Stimulated activated CD4-positive, alpha-beta T cell treated with anti-CD3 and anti-CD28 coated beads, Interleukin-2, amount 100 ng/mL, for 48 hours (primary cell): ENCODE results near the gene ZFYVE1.
"Not testable (repeated sequence)": the region's sequence is repeated elsewhere in the genome, so short reads cannot be mapped to it uniquely, and the experiment has no call there.

Experiments used
- DNase-seq, 2 donors: peaks; one replicate each; pipeline ENCODE4 v3.0.0-alpha.2; 2020

ZFYVE1 gene

DNA sequence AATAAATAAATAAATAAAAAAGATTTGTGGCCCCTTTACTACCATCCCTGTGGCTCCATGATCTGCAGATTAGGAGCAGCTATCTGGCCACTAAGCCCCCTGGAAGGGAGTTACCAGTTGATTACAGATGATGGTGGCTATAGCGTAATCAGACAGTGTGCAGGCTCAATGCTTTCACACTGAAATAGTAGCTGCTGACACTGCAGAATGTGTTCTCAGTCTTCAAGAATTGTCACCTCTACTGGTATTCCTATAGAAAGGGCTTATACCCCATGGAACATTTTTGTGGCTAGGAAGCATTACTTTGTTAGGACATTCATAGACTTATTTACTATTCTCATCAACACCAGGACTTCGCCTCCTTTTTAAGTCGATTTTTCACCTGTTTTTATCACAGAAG is 69.7 kb downstream of the ZFYVE1 start:
- DNase-seq: no peak

DNA sequence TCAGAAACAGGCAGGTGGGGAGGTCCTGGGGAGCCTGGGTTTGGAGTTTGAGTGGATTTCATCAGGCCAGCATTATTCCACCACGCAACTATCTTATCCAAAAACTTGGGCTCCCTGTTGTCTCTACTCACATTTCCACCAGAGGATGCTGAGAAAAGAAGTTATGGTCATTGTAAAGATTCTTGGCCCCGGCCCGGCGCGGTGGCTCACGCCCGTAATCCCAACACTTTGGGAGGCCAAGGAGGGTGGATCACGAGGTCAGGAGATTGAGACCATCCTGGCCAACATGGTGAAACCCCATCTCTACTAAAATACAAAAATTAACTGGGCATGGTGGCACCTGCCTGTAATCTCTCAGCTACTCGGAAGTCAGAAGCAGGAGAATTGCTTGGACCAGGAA is 70.2 kb downstream of the ZFYVE1 start:
- not testable (repeated sequence) for DNase-seq

DNA sequence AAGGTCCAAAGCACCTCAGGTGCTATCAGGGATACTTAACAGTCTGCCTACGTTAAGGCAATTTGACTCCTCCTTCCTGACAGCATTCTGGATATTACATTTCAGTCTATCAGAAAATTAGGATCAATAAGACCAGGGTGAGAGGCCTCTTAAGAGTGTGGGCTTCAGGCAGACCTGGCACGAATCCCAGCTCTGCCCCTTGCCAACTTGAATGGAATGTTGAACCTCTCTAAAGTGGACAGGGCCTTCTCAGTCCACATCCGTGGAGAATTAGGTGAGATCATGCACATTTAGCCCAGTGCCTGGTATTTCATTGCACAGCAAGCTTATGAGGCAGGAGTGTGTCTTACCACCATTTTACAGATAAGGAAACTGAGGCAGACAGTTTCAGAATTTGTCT is 74.7 kb downstream of the ZFYVE1 start:
- DNase-seq: no peak

DNA sequence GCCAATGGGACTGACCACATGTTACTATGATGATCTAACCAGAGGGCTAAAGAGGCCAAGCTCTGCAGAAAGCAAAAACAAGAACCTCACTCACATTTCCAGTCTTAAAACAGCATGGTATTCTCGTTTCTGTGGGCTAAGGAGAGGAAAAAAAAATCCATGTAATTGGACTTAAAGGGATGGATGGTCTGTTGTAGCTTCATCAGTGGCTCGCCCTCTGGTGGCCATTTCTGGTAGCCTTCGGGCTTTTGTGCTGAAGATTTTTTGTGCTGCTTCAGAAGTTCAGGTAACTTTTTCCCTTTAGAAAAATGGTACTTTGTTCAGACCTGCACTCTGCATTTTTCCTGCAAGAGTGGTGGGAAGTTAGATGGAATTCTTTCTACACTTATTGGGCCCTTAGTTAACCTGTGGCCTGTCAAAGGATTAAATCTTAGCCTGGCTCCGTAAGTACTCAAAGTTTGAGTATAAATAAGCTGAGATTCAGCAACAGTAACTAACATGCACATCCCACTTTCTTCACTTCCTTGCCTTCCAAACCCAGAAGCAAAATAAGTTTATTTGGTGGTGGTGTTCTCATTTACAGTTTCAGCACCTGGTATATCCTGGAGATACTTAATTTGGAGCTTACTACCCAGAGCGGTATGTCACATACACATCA is 78.3 kb downstream of the ZFYVE1 start:
- DNase-seq: peak; percentile 65 to 66

DNA sequence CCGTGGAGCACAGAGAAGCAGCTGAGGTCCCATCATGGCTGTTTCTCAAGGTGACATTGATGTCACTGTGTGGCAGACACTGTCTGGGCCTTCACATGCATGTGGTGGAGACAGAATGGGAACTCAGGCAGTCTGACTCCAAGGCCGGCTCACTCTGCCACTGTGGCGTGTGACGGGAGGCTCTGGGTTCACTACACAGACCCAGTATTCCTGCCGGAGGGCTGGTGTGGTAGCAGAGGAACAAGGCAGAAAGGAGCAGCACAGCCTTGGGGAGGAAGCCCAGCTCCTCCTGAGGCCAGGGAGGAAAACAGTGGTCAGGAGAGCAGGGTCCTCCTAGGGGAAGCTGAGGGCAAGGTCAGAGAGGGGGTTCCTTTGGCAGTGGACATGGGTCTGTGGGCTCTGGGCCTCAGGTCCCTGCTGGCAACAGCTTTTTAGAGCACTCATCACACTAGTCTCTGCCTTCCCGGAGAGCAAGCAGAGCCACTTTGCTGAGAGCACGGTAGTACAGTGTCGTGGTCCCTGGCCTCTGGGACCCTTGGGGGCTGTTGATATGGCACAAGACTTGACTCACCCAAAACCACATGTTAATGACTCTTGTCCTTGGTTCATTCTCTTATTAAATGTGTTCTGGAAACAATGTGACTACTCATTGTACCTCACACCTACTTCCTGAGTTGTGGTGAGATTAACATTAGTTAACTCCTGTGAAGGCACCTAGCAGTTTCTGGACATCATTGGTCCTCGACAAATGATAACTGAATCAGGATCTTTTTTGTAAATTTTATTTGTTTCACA is 79.3 kb downstream of the ZFYVE1 start:
- DNase-seq: no peak

DNA sequence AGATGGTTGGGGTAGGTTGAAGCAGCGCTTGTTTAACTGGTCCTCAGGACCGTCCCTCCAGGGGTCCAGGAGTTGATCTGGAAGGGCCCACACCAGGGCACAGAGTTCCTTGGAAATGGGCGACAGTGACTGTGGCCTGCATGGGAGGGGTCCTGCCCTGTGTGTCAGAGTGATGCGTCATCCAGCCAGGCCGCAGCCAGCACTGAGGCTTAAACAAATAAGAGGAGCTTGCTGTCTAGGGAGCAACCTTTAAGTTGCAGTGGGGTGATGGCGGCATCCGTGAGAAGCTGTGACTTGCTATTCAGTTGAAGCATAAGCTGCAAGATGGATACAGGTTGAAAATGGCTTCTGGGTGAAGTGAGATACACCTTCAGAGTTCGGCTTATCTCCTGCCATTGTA is 80.4 kb downstream of the ZFYVE1 start:
- DNase-seq: no peak

DNA sequence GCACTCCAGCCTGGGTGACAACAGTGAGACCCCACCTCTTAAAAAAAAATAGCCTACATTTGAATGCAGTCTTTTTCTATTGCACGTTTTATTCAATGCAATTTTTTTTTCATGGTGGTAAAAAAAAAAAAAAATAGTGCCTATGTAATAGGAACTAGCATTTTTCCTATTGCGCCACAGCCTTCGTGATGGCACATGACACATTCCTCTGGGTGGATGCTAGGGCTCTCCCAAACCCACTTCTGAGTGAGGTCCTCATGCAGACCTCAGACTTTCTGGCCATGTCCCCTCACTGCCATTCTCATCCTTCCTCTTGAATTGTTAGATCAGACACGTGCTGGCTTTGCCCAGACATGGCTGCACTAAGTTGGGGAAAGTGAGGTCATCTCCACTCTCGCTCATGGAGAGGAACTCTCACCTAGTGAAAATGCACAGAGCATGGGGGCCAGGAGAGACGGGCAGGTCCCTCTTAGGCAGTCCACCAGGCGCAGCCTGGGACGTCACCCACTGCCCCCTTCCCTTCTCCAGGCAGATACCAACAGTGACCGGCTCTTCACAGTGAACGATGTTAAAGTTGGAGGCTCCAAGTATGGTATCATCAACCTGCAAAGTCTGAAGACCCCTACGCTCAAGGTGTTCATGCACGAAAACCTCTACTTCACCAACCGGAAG is 81.4 kb downstream of the ZFYVE1 start:
- DNase-seq: no peak

DNA sequence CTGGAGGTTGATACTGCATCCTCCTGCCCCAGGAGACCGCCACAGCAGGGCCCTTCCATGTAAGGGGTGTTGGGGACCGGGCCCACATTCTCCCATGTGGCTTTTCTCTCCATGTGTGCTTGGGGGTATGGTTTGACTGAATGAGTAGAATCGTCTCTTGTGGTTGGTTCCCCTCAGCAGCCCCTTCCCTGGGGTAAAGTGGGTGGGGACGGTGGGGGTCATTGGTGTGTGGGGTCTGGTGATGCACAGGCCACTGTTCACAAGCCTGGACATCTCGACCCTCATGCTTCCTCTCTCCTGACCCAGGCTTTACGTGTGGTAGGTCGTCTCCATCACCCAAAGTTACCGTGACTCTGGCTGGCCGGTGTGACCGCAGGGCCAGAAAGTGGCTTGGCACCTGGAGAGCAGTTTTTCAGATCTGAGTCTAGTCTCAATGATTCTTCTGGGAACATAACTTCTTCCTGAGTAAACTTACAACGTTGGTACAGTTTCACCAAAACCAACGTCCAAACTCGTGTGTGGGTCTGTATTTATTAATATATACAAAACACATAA is 83.0 kb downstream of the ZFYVE1 start:
- no peak for DNase-seq

DNA sequence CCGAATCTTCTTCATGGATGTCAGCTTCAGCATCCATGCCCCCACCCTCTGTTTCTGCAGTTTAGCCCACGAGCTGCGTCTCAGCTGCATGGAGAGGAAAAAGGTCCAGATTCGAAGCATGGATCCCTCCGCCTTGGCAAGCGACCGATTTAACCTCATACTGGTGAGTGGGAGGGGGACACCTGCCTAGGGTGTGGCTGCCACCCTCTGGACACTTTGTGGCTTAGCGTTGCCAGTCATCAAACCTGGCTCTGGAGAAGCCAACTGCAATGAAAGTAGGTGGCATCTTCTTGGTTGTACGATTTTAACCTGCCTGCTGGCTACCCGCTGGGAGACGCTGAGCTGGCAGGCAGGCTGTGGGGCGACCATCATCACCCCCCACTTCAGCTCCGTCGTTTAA is 84.0 kb downstream of the ZFYVE1 start:
- no peak for DNase-seq

DNA sequence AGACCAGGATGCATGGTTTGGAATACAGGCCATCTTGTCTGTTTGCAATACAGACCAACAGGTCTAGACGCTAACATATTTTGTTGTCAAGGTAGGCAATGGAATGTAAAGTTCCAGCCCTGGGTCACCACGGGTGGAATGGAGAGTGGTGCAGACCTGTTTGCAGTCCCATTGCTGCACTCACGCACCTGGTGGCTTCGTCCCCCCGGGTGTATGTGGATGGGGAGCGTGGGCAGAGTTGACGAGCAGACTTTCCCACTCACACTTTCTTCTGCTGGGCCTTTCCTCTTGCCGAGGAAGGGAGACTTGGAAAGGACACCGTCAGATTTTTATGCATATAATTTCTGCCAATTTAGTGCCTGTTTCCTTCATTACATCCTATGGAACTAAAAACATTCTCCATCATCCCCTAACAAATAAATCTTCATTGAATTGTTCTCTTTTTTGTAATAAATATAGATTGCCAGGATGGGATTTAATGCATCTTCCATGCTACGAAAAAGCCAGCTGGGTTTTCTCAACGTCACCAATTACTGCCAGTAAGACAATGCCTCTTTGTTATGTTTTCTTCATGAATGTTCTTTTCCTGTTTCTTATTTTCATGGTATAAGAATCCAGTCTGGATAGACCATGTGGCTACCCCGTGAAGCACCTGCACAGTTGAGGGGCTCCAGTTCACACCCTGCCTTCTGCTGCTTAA is 85.5 kb downstream of the ZFYVE1 start:
- DNase-seq: no peak

DNA sequence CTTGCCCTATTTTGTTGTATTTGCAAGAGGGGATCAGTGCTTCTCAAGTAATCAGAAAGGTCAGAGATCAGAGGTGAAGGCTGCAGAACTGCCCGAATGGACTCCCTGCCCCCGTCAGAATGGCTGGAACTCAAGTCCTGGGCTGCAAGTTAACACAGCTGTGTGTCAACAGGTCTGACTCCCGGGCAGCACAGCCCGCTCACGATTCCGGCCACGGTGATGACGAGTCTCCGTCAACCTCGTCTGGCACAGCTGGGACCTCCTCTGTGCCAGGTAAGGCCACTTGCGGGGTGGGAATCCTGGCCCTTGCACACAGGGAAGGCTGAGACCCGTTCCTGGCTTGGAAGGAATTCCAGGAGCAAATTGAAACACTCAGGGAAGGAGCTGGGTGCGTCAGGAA is 87.3 kb downstream of the ZFYVE1 start:
- DNase-seq: no peak

DNA sequence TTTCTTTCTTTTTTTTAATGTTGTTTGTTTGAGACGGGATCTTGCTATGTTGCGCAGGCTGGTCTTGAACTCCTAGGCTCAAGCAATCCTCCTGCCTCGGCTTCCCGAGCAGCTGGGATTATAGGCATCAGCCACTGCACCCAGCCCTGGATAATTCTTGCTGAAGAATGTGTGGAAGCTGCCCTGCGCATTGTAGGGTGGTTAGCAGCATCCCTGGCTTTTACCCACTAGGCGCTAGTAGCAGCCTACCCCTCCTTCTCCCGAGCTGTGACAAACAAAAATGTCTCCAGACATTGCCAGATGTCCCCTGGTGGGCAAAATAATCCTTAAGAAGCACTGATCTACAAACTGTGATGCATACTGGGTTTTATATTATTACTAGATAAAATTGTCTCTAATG is 94.0 kb downstream of the ZFYVE1 start:
- no peak for DNase-seq

DNA sequence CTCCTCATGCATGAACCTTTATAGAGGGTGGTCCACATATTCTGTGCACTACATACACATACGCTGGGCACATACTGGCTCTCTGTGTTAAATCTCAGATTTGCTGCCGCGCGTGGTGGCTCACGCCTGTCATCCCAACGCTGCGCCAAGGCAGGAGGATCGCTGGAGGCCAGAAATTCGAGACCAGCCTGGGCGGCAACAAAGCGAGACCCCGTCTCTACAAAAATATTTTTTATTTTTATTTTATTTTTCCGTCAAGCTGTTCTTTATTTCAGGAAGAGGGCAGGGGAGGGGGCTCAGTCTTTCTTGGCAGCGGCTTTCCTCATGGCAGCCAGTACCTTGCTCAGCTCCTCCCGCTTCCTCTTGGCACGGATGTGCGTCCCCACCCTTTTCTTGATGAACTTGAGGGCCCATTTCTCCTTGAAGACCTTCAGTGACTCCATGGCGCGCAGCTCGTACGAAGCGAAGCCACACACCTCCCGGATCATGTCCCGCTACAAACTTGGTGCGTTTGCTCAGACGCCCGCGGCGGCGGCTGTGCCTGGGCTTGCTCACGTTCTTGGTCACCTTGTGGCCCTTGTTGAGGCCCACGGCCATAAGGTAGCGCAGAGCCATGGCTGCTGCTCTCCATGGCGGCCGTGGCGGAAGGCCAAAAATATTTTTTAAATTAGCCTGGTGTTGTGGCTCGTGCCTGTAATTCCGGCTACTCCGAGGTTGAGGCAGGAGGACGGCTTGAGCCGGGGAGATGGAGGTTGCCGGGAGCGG is 97.4 kb downstream of the ZFYVE1 start:
- DNase-seq: no peak

DNA sequence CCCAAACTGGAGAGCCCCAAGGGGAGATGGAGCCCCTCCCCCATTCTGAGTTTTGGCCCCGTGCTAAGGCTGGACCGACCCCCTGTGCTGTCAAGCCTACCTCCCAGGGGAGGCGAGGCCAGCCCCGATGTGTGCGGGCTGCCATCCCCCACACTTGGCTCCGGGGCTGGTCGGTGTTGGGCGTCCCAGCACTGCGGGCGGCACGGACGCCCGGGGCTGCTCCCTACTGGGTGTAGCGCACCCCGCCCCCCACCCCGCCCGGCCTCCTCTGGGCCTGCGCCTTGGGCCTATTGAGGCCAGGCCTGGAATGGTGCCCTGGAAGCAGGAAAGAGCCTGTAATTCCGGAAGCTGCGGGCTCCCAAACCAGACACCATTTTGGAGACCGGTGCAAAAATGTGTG is 98.0 kb downstream of the ZFYVE1 start:
- no peak for DNase-seq

DNA sequence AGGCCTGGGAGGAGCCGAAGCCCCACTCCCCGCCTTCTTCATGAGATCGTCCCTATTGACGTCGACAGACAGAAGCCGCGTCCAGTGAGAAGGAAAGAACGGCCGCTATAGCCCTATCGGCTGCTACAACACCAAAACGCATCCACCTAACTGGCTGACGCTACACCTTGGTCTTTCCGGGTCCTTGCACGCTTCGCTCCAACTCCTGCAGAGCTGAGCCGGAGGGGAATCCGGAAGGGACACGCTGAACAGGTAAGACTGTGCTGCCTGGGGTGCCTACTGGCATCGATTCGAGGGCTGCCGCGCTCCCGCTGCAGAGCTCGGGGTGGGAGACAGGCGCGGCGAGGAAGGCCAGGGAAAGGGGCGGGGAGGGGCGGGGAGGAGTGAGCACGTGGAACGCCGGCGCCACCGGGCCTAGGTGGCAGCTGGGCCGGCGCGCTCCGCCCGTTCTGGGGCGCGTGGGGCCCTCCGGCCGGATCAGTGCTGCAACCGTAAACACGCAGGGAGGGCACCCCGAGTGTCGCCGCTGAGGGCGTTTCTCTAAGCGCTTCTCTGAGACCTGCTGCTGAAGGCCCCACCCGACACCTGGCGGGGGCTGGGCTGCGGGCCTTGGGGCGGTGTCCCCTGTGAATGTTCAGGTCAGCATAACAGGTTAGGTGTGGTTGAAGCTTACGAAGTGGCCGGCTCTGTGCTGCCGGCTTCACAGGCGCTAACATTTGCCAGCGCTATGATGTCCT is 100.4 kb downstream of the ZFYVE1 start, which contains the start of gene DCAF4:
Gene DCAF4, plus strand, starts transcription at position 173 of the 737 bp plus-strand sequence. CDS start 11,515 bp downstream, outside the sequence.
- DNase-seq: peak; percentile 83 to 87

DNA sequence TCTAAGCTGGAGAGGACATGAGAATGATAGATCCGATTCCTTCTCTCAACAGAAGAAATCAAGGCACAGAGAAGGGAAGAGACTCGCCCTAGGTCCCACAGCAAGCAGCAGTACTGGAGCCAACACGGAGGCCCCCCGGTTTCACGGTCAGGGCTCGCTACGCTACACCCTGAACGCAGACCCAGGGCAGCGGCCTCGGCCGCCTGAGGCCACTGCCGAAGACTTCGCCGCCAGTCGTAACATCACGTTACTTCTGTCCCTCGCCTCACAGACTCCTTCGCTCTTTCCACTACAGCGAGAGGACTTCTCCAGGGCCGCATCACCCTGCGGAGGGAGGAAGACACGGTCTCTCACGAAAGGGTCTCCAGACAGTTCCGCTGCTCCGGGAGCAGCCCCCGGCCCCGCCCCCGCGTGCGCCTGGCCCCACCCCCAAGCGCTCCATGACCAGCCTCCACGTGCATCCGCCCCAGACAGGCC is 101.1 kb downstream of the ZFYVE1 start:
- no peak for DNase-seq

DNA sequence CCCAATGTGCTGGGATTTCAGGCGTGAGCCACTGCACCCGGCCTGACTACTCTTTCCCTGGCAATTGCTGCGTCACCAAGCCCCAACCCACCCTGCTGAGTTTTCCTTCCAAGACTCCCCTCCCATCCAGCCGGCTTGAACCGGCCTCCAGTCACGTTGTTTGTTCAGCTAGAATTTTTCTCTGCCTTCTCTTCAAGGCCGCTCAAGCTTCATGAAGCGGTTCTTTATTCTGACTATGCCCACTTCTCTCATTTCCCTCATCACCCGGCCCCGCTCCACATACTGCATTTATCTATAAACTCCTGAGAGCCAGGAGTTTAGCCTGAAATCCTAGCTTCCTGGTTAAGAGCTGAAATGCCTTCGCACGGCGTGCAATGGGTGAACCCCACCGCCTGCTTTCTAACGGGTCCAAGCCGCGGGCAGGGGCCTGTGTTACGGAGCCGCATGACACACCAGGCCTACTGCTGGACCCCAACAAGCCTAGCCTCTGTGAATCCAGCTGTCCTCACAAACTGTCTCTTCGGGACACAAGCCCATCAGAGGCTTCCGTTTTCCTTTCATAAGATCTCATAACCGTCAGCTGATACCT is 101.6 kb downstream of the ZFYVE1 start:
- DNase-seq: no peak

DNA sequence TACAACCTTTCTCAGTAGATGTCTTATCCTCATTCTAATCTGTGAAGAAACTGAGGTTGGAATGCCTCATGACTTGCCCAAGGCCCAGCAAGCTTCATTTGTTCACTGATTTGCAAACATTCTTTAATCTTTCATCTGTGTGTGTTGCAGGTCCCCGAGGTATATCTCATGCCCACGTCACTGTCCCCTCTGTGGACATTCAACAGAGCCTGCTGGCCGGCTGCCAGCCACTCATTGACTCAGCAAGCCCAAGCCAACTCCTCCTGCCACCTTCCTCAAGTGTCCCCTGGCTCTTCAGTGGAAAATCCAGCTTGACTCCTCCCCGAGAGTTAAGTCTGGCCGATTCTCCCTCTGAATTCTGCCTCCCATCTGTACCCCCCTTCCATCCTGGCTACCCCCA is 102.6 kb downstream of the ZFYVE1 start:
- no peak for DNase-seq

DNA sequence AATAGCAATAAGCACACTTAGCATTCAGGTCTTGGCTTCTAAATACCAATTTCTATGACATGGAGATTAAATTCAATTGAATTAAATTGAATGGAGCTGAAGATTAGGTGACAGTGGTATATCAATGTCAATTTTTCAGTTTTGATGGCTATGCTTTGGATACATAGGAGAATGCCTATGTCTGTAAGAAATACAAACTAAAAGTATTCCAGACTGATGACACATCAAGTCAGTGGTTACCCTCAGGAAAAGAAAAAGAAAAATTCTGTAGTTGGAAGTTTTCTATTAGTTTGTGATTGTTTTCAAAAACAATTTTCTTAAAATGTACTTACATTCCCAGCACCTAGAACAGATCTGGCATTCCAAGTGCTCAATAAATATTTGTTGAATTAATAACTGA is 105.5 kb downstream of the ZFYVE1 start:
- no peak for DNase-seq

DNA sequence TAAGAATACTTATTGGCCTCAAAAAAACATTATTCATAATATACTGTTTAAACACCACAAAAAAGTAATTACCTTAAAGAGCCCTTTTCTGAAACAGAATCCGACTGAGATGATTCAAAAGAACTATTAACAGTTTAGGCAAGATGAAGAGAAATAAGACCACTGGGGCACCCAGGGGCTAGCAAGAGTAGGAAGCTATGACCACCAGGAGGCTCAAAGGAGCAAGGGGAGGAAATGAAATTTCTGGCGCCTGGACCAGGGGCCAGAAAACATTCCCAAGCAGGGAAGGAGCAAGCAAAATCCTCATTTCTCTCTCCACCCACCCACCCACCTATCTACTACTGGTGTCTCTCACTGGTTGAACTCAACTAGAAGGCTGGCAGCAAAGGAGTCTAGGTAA is 106.9 kb downstream of the ZFYVE1 start:
- no peak for DNase-seq
